ENCODE measurements around the gene ANTXR1. TPM values are rescaled to one million over a fixed set of nuclear protein-coding genes. Genes with fewer than 3 reads are reported as not detected.

Gene ANTXR1
- total and polyA plus RNA-seq, 2 experiments from 2014 or later, result 24.0 to 36.0 TPM

- no peak overlapping the region for H3K4me3 ChIP-seq
- no peaks in the 10 kb centered on the region for H3K4me1 ChIP-seq (ENCODE audit: low read depth)
- DNase-seq (ENCODE audit: low read depth in 1 of 2, low spot score in 1 of 2), result no peak
- H3K9me3 ChIP-seq (ENCODE audit: low read depth), result no peaks in the 10 kb centered on the region
- H3K36me3 ChIP-seq, result peaks cover 26% of the 10 kb centered on the region
- no peak for TF ChIP-seq CTCF (IDR thresholded peaks at IDR 0.05; ENCODE audit: low read depth, low read length)
- H3K27me3 ChIP-seq, result no peaks in the 10 kb centered on the region
- no peak overlapping the region for H3K27ac ChIP-seq
These were observed 61.9 kb downstream of the ANTXR1 start for GRCh38 chr2:69074918-69075317.

DNA sequence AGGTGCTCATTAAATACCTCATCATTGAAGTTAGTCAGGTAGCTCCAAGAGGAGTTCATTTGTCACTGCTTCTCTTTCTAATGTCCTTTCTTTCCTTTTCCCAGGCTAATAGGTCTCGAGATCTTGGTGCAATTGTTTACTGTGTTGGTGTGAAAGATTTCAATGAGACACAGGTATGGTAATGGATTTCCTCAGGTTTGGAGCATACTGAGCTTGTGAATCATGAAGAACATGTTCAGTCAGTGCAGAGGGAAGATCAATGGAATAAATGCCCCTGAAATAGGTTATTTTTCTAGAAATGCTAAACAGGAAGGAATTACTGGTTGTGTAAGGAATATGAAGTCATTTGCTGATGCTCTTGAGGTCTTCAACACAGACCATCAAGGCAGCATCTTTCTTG lies 62.5 kb downstream of the ANTXR1 start:
- no peaks in the 10 kb centered on the region for H3K27me3 ChIP-seq
- no peak for DNase-seq (ENCODE audit: low read depth in 1 of 2, low spot score in 1 of 2)
- no peak overlapping the region for H3K4me3 ChIP-seq
- H3K36me3 ChIP-seq, result peaks cover 29% of the 10 kb centered on the region
- no peaks in the 10 kb centered on the region for H3K4me1 ChIP-seq (ENCODE audit: low read depth)
- no peak for TF ChIP-seq CTCF (IDR thresholded peaks at IDR 0.05; ENCODE audit: low read depth, low read length)
- no peak overlapping the region for H3K27ac ChIP-seq
- H3K9me3 ChIP-seq (ENCODE audit: low read depth), result no peaks in the 10 kb centered on the region

DNA sequence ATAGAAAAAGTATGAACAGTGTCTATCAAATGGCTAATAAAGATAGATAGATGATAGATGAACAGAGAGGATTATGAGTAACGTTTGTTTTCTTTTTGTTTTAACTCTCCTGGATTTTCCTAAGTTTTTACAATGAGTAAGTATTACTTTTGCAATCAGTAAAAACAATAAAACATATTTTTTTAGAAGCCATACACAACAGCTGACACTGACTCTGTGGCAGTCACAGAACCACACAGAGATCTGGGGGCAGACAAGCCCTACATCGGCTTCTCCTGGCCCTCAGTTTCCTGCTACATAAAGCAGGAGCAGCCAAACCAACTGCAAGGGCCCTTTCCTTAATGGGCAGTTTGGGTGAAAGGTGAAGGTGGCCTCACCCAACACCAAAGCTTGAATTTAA lies 63.6 kb downstream of the ANTXR1 start:
- no peak for TF ChIP-seq CTCF (IDR thresholded peaks at IDR 0.05; ENCODE audit: low read depth, low read length)
- Histone ChIP-seq H3K27ac (no peak overlapping the region), H3K36me3 (peaks cover 27% of the 10 kb centered on the region), H3K4me3 (no peak overlapping the region), H3K4me1 (ENCODE audit: low read depth) (no peaks in the 10 kb centered on the region), H3K27me3 (no peaks in the 10 kb centered on the region), H3K9me3 (ENCODE audit: low read depth) (no peaks in the 10 kb centered on the region)
- no peak for DNase-seq (ENCODE audit: low read depth in 1 of 2, low spot score in 1 of 2)

- Histone ChIP-seq H3K9me3 (ENCODE audit: low read depth) (no peaks in the 10 kb centered on the region), H3K36me3 (peaks cover 23% of the 10 kb centered on the region), H3K4me1 (ENCODE audit: low read depth) (no peaks in the 10 kb centered on the region), H3K4me3 (no peak overlapping the region), H3K27ac (no peak overlapping the region), H3K27me3 (no peaks in the 10 kb centered on the region)
- DNase-seq (ENCODE audit: low read depth in 1 of 2, low spot score in 1 of 2), result no peak
- TF ChIP-seq CTCF (IDR thresholded peaks at IDR 0.05; ENCODE audit: low read depth, low read length), result no peak
These were observed 64.4 kb downstream of the ANTXR1 start for GRCh38 chr2:69077252-69077950.

- no peak for DNase-seq (ENCODE audit: low read depth in 1 of 2, low spot score in 1 of 2)
- Histone ChIP-seq H3K27ac (no peak overlapping the region), H3K36me3 (peaks cover 17% of the 10 kb centered on the region), H3K9me3 (ENCODE audit: low read depth) (no peaks in the 10 kb centered on the region), H3K4me1 (ENCODE audit: low read depth) (no peaks in the 10 kb centered on the region), H3K4me3 (no peak overlapping the region), H3K27me3 (no peaks in the 10 kb centered on the region)
- no peak for TF ChIP-seq CTCF (IDR thresholded peaks at IDR 0.05; ENCODE audit: low read depth, low read length)
These were observed 67.1 kb downstream of the ANTXR1 start for GRCh38 chr2:69080071-69080470.
